GM18861 (cell line): ENCODE results near the gene KCNK10.

Source experiments
- ATAC-seq: cut with Tn5 transposase; IDR thresholded peaks from one replicate; pipeline ENCODE4 v1.9.1; 2021; ENCODE audit not compliant: unreplicated experiment

The KCNK10 gene

GRCh38 chr14:88189417-88190191, 133.5 kb downstream of the KCNK10 start:
- peak; percentile 82 for ATAC-seq

DNA sequence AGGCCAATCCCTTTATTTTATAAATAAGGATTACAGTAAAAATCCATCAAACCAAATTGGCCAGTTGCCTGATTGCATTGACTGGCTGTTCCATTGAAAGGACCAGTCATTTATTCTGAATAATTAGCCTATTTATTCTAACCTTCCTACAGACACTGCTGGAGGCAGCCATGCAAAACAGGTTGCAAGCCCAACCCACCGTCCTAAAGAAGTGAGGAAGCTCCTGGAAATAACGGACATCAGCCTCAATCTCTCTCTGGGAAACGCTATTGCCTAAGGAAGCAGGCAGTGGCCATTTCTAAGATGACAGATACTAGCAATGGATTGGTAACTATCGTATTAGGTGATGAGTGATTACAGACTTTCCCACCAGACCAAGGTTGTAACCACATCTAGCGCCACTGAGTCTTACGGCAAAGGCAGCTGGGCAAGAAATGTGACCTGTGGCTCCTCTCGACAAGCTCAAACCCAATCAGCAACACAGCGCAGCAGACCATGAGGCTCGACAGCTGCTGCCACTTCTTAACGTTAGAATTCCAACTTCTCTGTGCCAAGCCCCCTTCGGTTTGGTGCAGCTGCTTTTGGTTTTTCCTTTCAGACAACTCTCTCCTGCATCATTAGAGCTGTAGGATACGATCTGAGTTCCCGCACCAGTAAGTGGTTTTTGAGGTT, 134.2 kb downstream of the KCNK10 start:
- ATAC-seq: no peak

DNA sequence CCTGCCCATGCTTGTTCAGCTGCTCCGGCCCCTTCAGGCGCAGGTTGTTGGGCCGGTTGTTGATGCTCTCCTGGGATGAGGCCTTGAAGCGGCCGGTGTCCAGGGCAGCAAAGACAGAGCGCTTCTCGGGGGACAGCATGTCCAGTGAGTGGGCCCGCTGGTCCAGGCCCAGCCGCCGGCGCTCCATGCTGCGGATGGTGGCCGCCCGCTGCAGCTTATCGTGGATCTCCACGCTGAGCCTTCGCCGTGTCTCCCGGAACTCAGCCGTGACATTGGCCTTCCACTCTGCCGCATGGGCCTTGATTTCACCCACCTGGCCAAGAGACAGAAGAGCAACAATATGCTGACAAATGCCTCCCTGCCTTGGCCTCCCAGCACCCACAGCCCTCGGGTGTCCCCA, 137.2 kb downstream of the KCNK10 start:
- ATAC-seq: no peak

DNA sequence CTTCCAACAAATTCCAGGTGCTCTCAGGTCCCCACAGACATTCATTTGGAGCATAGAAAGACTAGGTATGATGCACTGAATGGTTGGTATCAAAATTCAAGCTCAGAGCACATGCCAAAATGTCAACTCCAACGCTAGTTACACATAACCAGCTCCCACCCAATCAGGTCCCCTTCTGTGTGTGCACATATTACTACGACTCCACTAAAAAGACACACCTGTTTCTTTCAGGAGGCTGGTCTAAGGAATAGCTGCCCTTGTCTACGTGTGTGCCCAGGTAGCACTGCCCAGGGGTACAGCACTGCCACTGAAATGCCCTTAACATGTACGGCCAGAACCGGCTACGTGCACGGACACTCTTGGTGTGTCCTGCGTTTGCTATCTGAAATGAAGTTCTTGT, 138.1 kb downstream of the KCNK10 start:
- no peak for ATAC-seq

DNA sequence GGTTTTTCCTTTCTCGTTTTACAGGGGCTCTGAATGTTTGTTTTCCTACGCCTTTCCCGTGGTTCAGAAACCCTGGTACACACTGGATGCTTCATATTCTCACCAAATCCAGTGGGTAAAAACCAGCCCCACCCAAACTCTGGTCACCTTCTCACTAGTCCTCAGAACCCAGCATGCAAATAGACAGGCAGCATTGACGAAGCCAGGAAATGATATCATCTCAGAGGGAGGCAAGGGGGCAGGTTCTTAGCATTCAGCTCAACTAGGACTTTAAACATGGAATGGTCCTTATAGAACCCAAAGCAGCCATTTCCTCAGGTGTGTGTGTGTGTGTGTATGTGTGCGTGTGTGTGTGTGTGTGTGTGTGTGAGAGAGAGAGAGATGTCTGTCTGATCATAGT, 142.0 kb downstream of the KCNK10 start:
- ATAC-seq: no peak

DNA sequence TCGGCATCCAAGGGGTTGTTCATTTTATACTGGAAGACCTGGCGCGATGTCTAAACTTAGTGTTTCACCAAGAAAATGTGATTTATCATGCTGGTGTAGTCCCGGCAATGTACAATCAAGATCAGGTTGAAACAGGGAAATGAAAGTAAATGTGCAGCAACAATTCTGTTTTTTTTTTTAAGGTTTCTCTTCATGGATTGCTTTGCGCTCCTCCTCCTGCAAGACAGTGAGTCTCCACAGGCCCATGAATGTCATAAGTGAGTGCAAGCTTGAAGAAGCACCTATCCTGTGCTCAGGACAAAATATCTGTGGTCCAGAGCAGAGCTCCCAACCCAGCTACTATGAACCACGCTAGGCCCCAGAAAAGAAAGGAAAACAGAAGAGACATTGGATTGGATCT, 143.4 kb downstream of the KCNK10 start:
- ATAC-seq: no peak

GRCh38 chr14:88170333-88170732, 152.7 kb downstream of the KCNK10 start:
- ATAC-seq: no peak

GRCh38 chr14:88168498-88169165, 154.4 kb downstream of the KCNK10 start:
- ATAC-seq: peak; percentile 84

DNA sequence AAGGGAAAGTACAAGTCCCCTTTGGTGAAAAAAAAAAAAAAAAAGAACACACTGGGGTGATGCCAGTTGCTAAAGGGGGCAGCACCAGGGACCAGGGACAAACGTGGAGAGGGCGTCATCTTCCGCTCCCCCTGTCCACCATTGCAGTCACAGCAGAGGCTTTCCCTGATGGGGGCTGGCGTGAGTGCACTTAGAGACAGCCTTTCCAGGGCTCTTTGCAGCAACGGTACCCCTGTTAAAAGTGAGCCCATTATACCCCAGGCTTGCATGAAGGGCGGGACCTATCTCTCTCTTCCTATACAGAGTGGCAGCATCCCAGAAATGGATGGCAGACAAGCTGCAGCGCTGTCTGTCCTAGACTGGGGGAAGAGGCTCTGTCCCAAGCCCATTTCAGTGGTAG, 155.0 kb downstream of the KCNK10 start:
- ATAC-seq: no peak

- no peak for ATAC-seq
Observed at GRCh38 chr14:88166616-88167015, 156.5 kb downstream of the KCNK10 start.

DNA sequence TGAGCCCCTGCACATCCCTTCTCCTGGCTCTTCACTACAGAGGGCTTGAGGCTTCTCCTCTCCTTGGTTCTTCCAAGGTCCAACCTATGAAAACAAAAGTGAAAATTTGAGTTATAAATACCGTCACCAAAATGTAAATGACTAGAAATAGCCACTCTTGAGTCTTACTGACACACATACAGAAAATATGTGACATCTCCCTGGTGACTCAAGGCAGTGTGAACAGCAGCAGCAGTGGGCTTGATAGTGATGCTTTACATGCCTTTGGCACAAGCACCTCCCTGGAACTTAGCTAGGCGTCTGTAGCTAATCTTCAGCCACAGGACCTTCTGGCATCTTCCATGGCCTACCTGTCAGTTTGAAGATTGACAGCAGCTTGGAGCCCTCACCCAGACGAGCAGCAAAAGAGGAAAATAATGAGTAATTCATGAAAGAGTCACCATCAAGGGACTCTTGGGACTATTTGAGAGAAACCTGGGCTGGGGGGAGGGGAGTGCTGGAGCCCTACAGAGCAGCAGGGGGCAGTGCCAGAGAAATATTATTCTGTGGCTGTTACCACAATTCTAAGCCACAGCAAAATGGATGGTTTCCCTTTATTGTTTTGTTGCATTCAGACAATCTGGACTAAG, 158.0 kb downstream of the KCNK10 start:
- no peak for ATAC-seq

GRCh38 chr14:88163731-88164255, 159.3 kb downstream of the KCNK10 start:
- no peak for ATAC-seq

GRCh38 chr14:88156127-88156526, 166.9 kb downstream of the KCNK10 start:
- ATAC-seq: no peak

GRCh38 chr14:88154926-88155325, 168.1 kb downstream of the KCNK10 start:
- ATAC-seq: no peak

GRCh38 chr14:88154321-88154720, 168.7 kb downstream of the KCNK10 start:
- no peak for ATAC-seq

GRCh38 chr14:88146881-88147649, 176.0 kb downstream of the KCNK10 start:
- no peak for ATAC-seq

- no peak for ATAC-seq
Observed at GRCh38 chr14:88143810-88144209, 179.3 kb downstream of the KCNK10 start.

DNA sequence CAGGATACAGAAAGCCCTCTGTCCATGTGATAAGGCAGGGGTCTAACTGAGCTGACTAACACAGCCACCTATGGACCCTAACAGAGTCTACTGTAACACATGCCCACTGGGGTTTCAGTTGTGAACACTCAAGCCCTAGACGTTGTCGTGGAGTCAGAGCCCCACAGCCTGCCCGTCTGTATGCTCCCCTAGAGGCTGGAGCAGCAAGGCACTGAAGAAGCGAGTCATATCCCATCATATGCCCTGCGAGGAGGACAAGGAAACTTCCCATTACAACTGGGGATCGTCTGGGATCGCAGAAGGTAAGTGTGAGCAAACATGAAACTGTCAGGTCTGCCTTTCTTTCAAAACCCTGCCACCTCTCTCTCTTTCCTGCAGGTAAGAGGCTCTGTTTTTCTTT, 180.1 kb downstream of the KCNK10 start:
- ATAC-seq: no peak

- ATAC-seq: no peak
Observed at GRCh38 chr14:88140874-88141273, 182.2 kb downstream of the KCNK10 start.

DNA sequence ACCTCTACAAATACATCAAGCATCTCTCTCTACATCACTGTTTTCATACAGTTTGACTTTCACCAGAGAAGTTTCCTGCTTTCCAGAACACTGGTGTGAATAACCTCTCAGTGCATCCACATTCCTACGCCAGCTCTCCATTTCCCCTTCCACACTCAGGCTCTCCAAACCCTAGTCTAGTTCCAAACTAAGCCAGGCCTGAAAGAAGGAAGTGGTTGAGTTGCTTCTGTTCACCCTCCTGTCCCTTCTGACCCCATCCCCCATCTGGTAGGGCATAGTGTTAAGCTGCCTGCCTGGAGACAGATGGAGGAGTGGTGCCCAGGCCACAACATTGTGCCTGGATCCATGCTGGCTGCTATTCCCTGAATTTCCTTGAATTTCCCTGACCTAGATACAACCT, 185.7 kb downstream of the KCNK10 start:
- no peak for ATAC-seq
